ENCODE measurements around the gene CDKAL1. TPM values are rescaled to one million over a fixed set of nuclear protein-coding genes. Genes with fewer than 3 reads are reported as not detected.

Gene CDKAL1
- total and polyA plus RNA-seq, 2 of the 13 experiments (the other 11 are each of a cell fraction or from before 2014, with no cell fraction given): 9.5 to 27.7 TPM

DNA sequence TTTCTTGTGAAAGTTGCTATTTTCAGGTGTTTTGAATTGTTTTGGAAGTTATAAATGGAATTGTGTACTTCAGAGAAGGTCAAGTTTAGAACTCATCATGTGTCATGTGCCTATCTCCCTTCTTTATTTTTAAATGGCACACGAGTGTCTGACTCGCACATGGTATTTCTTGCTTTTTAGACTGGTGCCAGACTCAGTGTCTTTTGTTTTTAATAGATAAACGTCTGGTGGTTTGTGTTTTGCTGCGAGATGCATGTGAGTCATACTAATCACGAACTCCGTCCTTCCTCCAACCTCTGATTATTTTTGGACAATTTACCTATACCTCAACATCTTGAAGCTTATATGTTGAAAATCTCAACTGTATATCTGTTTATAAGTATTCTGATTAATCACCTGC, 292.1 kb downstream of the CDKAL1 start:
- TF ChIP-seq MYC (CRISPR knock-in tag; IDR thresholded peaks at IDR 0.05; ENCODE audit: borderline replicate concordance) (no peak), ZNF343 (CRISPR knock-in tag; IDR thresholded peaks at IDR 0.05) (no peak), ZNF121 (CRISPR knock-in tag; IDR thresholded peaks at IDR 0.05) (no peak), ZBTB21 (CRISPR knock-in tag; IDR thresholded peaks at IDR 0.05) (no peak), ZNF496 (CRISPR knock-in tag; IDR thresholded peaks at IDR 0.05; ENCODE audit: insufficient replicate concordance) (no peak), ATF5 (CRISPR knock-in tag; IDR thresholded peaks at IDR 0.05; ENCODE audit: low read depth) (no peak), ZNF850 (CRISPR knock-in tag; conservative IDR thresholded peaks at IDR 0.05) (no peak), KMT2B (CRISPR knock-in tag; IDR thresholded peaks at IDR 0.05) (no peak), PTBP1 (IDR thresholded peaks at IDR 0.05; ENCODE audit: low read depth, low read length, poor library complexity, severe bottlenecking) (no peak), ZNF569 (CRISPR knock-in tag; IDR thresholded peaks at IDR 0.05; ENCODE audit: borderline replicate concordance) (no peak)
- Histone ChIP-seq H3K79me2 (ENCODE audit: insufficient read depth, low read length) (no peaks in the 10 kb centered on the region), H2AFZ (ENCODE audit: low read length) (no peak overlapping the region), H3K36me3 (replicated peaks in 1 of 2; ENCODE audit: control insufficient read depth in 1 of 2, insufficient read depth in 2 of 2, low read length in 2 of 2) (no peaks in the 10 kb centered on the region; a peak in 1 of 5 replicates), H3K27ac (ENCODE audit: extremely low read length, insufficient read depth, low read length) (no peak overlapping the region), H3K4me2 (ENCODE audit: low read depth, low read length) (no peak overlapping the region), H4K20me1 (ENCODE audit: insufficient read depth, low read length) (no peaks in the 10 kb centered on the region), H3K27me3 (ENCODE audit: control insufficient read depth in 1 of 2, insufficient read depth in 2 of 2, low read length in 2 of 2) (no peaks in the 10 kb centered on the region), H3K9ac (ENCODE audit: insufficient read depth, low read depth, low read length) (no peak overlapping the region), H3K4me3 (replicated peaks in 1 of 3; ENCODE audit: insufficient read depth in 1 of 3, low read depth in 2 of 3, low read length in 3 of 3) (no peak overlapping the region), H3K9me3 (ENCODE audit: low read length) (no peaks in the 10 kb centered on the region), H3K4me1 (ENCODE audit: insufficient read depth, low read length) (no peaks in the 10 kb centered on the region)
- in situ Hi-C loops (cut with HindIII; ENCODE audit: extremely low pct_ligation_motif_present, low pct_unique_long_range_greater_than_20kb) (no loop called here), intact Hi-C loops (cut with micrococcal nuclease; ENCODE audit: unreplicated experiment) (no loop called here)
- CTCF ChIA-PET (ENCODE audit: low intra/inter-chr PET ratio, low total read pairs): no interaction called here
- POLR2A ChIA-PET: no interaction called here
- no peak for ATAC-seq
- no peak for FAIRE-seq
- 84% methylated on average over 6 of the region's 6 CpGs for WGBS (ENCODE audit: low lambda C conversion rate)
- no TSS peak for BruUV-seq (replicated peaks)
- DNase-seq (ENCODE audit: low spot score): no peak
